ENCODE results near the gene DCTN3. TPM values are rescaled to one million over a fixed set of nuclear protein-coding genes. Genes with fewer than 3 reads are reported as not detected.

DCTN3 gene
- total RNA-seq, 3 donors from 2014 or later: 84.0 to 114 (median 113) TPM

- intact Hi-C loops (cut with DNase I; ENCODE audit: low total_unique reads): no loop called here
- Histone ChIP-seq H3K27ac (no peak overlapping the region), H3K4me1 (no peaks in the 10 kb centered on the region), H3K27me3 (no peaks in the 10 kb centered on the region), H3K9me3 (no peaks in the 10 kb centered on the region), H3K4me3 (no peak overlapping the region), H3K36me3 (no peaks in the 10 kb centered on the region)
- DNase-seq (ENCODE audit: low spot score in 2 of 2): no peak
- TF ChIP-seq POLR2A (IDR thresholded peaks at IDR 0.05): no peak
- TF ChIP-seq CTCF (IDR thresholded peaks at IDR 0.05): no peak
- no peak for TF ChIP-seq POLR2AphosphoS5 (IDR thresholded peaks at IDR 0.05)
Measured at GRCh38 chr9:34572092-34572491, 48.2 kb downstream of the DCTN3 start.

GRCh38 chr9:34571481-34571810 lies 48.8 kb downstream of the DCTN3 start:
- Histone ChIP-seq H3K4me1 (no peaks in the 10 kb centered on the region), H3K4me3 (no peak overlapping the region), H3K9me3 (no peaks in the 10 kb centered on the region), H3K27ac (no peak overlapping the region), H3K36me3 (no peaks in the 10 kb centered on the region), H3K27me3 (no peaks in the 10 kb centered on the region)
- no peak for DNase-seq (ENCODE audit: low spot score in 2 of 2)
- TF ChIP-seq POLR2A (IDR thresholded peaks at IDR 0.05): no peak
- TF ChIP-seq POLR2AphosphoS5 (IDR thresholded peaks at IDR 0.05): no peak
- TF ChIP-seq CTCF (IDR thresholded peaks at IDR 0.05): no peak
- intact Hi-C loops (cut with DNase I; ENCODE audit: low total_unique reads): no loop called here

- Histone ChIP-seq H3K36me3 (no peaks in the 10 kb centered on the region), H3K27me3 (no peaks in the 10 kb centered on the region), H3K27ac (peak overlapping the region in 1 of 2 donors; percentile 48), H3K4me3 (no peak overlapping the region), H3K4me1 (no peaks in the 10 kb centered on the region), H3K9me3 (no peaks in the 10 kb centered on the region)
- no peak for DNase-seq (ENCODE audit: low spot score in 2 of 2)
- intact Hi-C loops (cut with DNase I; ENCODE audit: low total_unique reads): no loop called here
- TF ChIP-seq POLR2AphosphoS5 (IDR thresholded peaks at IDR 0.05) (no peak), POLR2A (IDR thresholded peaks at IDR 0.05) (no peak), CTCF (IDR thresholded peaks at IDR 0.05) (no peak)
Measured at GRCh38 chr9:34570809-34571480, 49.4 kb downstream of the DCTN3 start.

GRCh38 chr9:34570376-34570775 lies 49.9 kb downstream of the DCTN3 start:
- Histone ChIP-seq H3K27ac (peak overlapping the region in 1 of 2 donors; percentile 25), H3K4me1 (no peaks in the 10 kb centered on the region), H3K27me3 (no peaks in the 10 kb centered on the region), H3K4me3 (no peak overlapping the region), H3K9me3 (no peaks in the 10 kb centered on the region), H3K36me3 (no peaks in the 10 kb centered on the region)
- TF ChIP-seq POLR2A (IDR thresholded peaks at IDR 0.05) (no peak), CTCF (IDR thresholded peaks at IDR 0.05) (no peak), POLR2AphosphoS5 (IDR thresholded peaks at IDR 0.05) (no peak)
- DNase-seq (ENCODE audit: low spot score in 2 of 2): no peak
- intact Hi-C loops (cut with DNase I; ENCODE audit: low total_unique reads): no loop called here

GRCh38 chr9:34568774-34569173 lies 51.5 kb downstream of the DCTN3 start:
- Histone ChIP-seq H3K27me3 (no peaks in the 10 kb centered on the region), H3K4me3 (no peak overlapping the region), H3K9me3 (no peaks in the 10 kb centered on the region), H3K4me1 (no peaks in the 10 kb centered on the region), H3K36me3 (no peaks in the 10 kb centered on the region), H3K27ac (no peak overlapping the region)
- no peak for DNase-seq (ENCODE audit: low spot score in 2 of 2)
- intact Hi-C loops (cut with DNase I; ENCODE audit: low total_unique reads): no loop called here
- no peak for TF ChIP-seq POLR2A (IDR thresholded peaks at IDR 0.05)

GRCh38 chr9:34568133-34568532 lies 52.2 kb downstream of the DCTN3 start:
- DNase-seq (ENCODE audit: low spot score in 2 of 2): no peak
- intact Hi-C loops (cut with DNase I; ENCODE audit: low total_unique reads): no loop called here
- no peaks in the 10 kb centered on the region for H3K4me1 ChIP-seq

More at GRCh38 chr9:34568133-34568532, 52.2 kb downstream of the DCTN3 start:
- Histone ChIP-seq H3K27ac (no peak overlapping the region), H3K4me3 (no peak overlapping the region), H3K27me3 (no peaks in the 10 kb centered on the region), H3K9me3 (no peaks in the 10 kb centered on the region), H3K36me3 (no peaks in the 10 kb centered on the region)
- TF ChIP-seq CTCF (IDR thresholded peaks at IDR 0.05): no peak
- no peak for TF ChIP-seq POLR2A (IDR thresholded peaks at IDR 0.05)
- no peak for TF ChIP-seq POLR2AphosphoS5 (IDR thresholded peaks at IDR 0.05)
